A549 (cell line): ENCODE data around the gene FREY1. TPM values are rescaled to one million over a fixed set of nuclear protein-coding genes. Genes with fewer than 3 reads are reported as not detected.

Experiments
- ATAC-seq, 2 experiments: fragments of 200-7000 bp in 1 of 2; fragments of >200 bp in 1 of 2; cut with Nextera tagmentation in 1 of 2; cut with Tn5 transposase in 1 of 2; 3 replicates each; pipeline versions ENCODE4 v1.8.0 to v1.9.1; 2018 to 2020; ENCODE audit warnings: mild to moderate bottlenecking in 1 of 2, moderate library complexity in 1 of 2
- CTCF ChIA-PET: fragments of 300-600 bp; sonication (Branson Sonifier 250); formaldehyde crosslinking; extraction: SDS; loops from one replicate; lab custom pipeline; 2021; ENCODE audit warnings: antibody characterized with exemption, inconsistent platforms; lab: Yijun Ruan, JAX
- POLR2A ChIA-PET: fragments of 350-600 bp; formaldehyde crosslinking; extraction: SDS; loops from one replicate; lab custom pipeline; 2021; ENCODE audit warnings: antibody characterized with exemption, inconsistent platforms; lab: Yijun Ruan, JAX
- DNase-seq, 2 experiments: peaks; one replicate each; pipeline versions ENCODE4 v3.0.0 to v3.0.0-alpha.2; 2011 to 2016; ENCODE audit warnings: low read depth in 1 of 2, low spot score in 1 of 2
- FAIRE-seq: peaks from 2 replicates; lab custom pipeline; 2011; peaks lifted over from hg19 to GRCh38; lab: Jason Lieb, UNC
- H3K27ac ChIP-seq, 2 experiments: fragments of >200 bp; sonication (Bioruptor Twin); formaldehyde crosslinking; 3 replicates each; pipeline ENCODE4 v1.5.1; 2016 to 2017
- H3K4me1 ChIP-seq: fragments of >200 bp; sonication (Bioruptor Twin); formaldehyde crosslinking; 3 replicates; pipeline ENCODE4 v1.6.1; 2016
- H3K4me2 ChIP-seq: fragments of >200 bp; sonication (Bioruptor Twin); formaldehyde crosslinking; 3 replicates; pipeline ENCODE4 v1.6.1; 2016
- H3K4me3 ChIP-seq: fragments of >200 bp; sonication (Bioruptor Twin); formaldehyde crosslinking; 3 replicates; pipeline ENCODE4 v1.5.1; 2016
- H3K9me3 ChIP-seq: fragments of >200 bp; sonication (Bioruptor Twin); formaldehyde crosslinking; 3 replicates; pipeline ENCODE4 v1.6.1; 2016
- BHLHE40 ChIP-seq: IDR thresholded peaks from 2 replicates; pipeline ENCODE4 v1.6.1; 2012; ENCODE audit warnings: low read depth, low read length, inconsistent platforms
- CBX2 ChIP-seq: fragments of 200-600 bp; sonication (generic); IDR thresholded peaks from 2 replicates; pipeline ENCODE4 v1.6.1; 2016; ENCODE audit warnings: low read depth, mild to moderate bottlenecking, borderline replicate concordance
- EHMT2 ChIP-seq: fragments of 200-600 bp; sonication (generic); IDR thresholded peaks from 2 replicates; pipeline ENCODE4 v1.6.1; 2016; ENCODE audit warnings: antibody characterized with exemption, low read depth, mild to moderate bottlenecking, moderate library complexity
- FOSL2 ChIP-seq, 2 experiments: fragments of 450-650 bp in 1 of 2; fragments of >200 bp in 1 of 2; sonication (Bioruptor Twin) in 1 of 2; formaldehyde crosslinking; IDR thresholded peaks; 2 replicates each; pipeline versions ENCODE4 v1.5.0 to v1.6.1; 2016 to 2020; ENCODE audit warnings: mild to moderate bottlenecking in 1 of 2, moderate library complexity in 1 of 2
- GATA3 ChIP-seq: IDR thresholded peaks from 2 replicates; pipeline ENCODE4 v1.6.1; 2012; ENCODE audit warnings: borderline replicate concordance
- HMGXB4 ChIP-seq: fragments of 250-450 bp; sonication (Bioruptor Pico); IDR thresholded peaks from 2 replicates; pipeline ENCODE4 v1.5.0; 2021; ENCODE audit warnings: mild to moderate bottlenecking, moderate library complexity, borderline replicate concordance
- HOXB5 ChIP-seq: fragments of 250-450 bp; sonication (Bioruptor Pico); IDR thresholded peaks from 2 replicates; pipeline ENCODE4 v1.5.0; 2020; ENCODE audit warnings: mild to moderate bottlenecking, moderate library complexity
- JUN ChIP-seq, 2 experiments: fragments of >200 bp; sonication (Bioruptor Twin); formaldehyde crosslinking; IDR thresholded peaks; 2 replicates in 1 of 2; 3 replicates in 1 of 2; pipeline ENCODE4 v1.6.1; 2016 to 2017
- JUNB ChIP-seq: fragments of >200 bp; sonication (Bioruptor Twin); formaldehyde crosslinking; IDR thresholded peaks from 2 replicates; pipeline ENCODE4 v1.6.1; 2016
- KDM1A ChIP-seq: fragments of 200-600 bp; sonication (generic); IDR thresholded peaks from 2 replicates; pipeline ENCODE4 v1.6.1; 2016; ENCODE audit warnings: low read depth, mild to moderate bottlenecking
- KDM5A ChIP-seq: fragments of 200-600 bp; sonication (generic); IDR thresholded peaks from 2 replicates; pipeline ENCODE4 v1.6.1; 2016; ENCODE audit warnings: antibody characterized with exemption, mild to moderate bottlenecking
- MYC ChIP-seq: IDR thresholded peaks from 2 replicates; pipeline ENCODE4 v1.6.1; 2012; ENCODE audit warnings: mild to moderate bottlenecking, inconsistent platforms, low read length, improper control_type of control experiment, borderline replicate concordance
- NR3C1 ChIP-seq: fragments of >200 bp; sonication (Bioruptor Twin); formaldehyde crosslinking; IDR thresholded peaks from 3 replicates; pipeline ENCODE4 v1.6.1; 2017
- POLR2AphosphoS2 ChIP-seq: conservative IDR thresholded peaks from 2 replicates; pipeline ENCODE4 v1.6.1; 2012; ENCODE audit warnings: low read length, improper control_type of control experiment, inconsistent platforms
- RARB ChIP-seq: fragments of 250-450 bp; sonication (Bioruptor Pico); IDR thresholded peaks from 2 replicates; pipeline ENCODE4 v1.8.0; 2021; ENCODE audit warnings: mild to moderate bottlenecking, moderate library complexity
- ZC3H11A ChIP-seq: fragments of 450-650 bp; IDR thresholded peaks from 2 replicates; pipeline ENCODE4 v1.6.1; 2014; ENCODE audit warnings: antibody characterized with exemption, mild to moderate bottlenecking
- ZNF302 ChIP-seq: fragments of 250-450 bp; sonication (Bioruptor Pico); IDR thresholded peaks from 2 replicates; pipeline ENCODE4 v1.9.0; 2021; ENCODE audit warnings: inconsistent platforms, mild to moderate bottlenecking, moderate library complexity
- WGBS: methylation state at CpG from one replicate; pipeline ENCODE4 v1.1.6; 2017; ENCODE audit errors: missing lambda C conversion rate; 5-methylcytosine and 5-hydroxymethylcytosine counted together
- polyA plus RNA-seq, 4 experiments: library from polyadenylated mRNA; depleted of rRNA in 3 of 4; stranded (reverse); fragments of >200 nt; fragmentation: RNase III in 1 of 4; extraction: RNeasy Plus Mini Kit Qiagen cat#74134 plus additional on column Dnase treatment in 1 of 4; gene quantifications; 2 replicates in 3 of 4; 3 replicates in 1 of 4; pipeline ENCODE4 v1.2.3, GENCODE V29; 2011 to 2017
- TF ChIP-seq, protein P1 (sequence below): fragments of 200-600 bp; sonication (generic); IDR thresholded peaks from 2 replicates; pipeline ENCODE4 v1.6.1; 2016; ENCODE audit warnings: antibody characterized with exemption, mild to moderate bottlenecking, moderate library complexity
- TF ChIP-seq, protein P2 (sequence below): IDR thresholded peaks from 2 replicates; pipeline ENCODE4 v1.6.1; 2012
- TF ChIP-seq, protein P3 (sequence below): fragments of >200 bp; sonication (Bioruptor Twin); formaldehyde crosslinking; IDR thresholded peaks from 3 replicates; pipeline ENCODE4 v1.6.1; 2016

FREY1 gene
- polyA plus RNA-seq, 2 of the 4 experiments (the other 2 are of a cell fraction) = 0.17 to 0.21 TPM

DNA sequence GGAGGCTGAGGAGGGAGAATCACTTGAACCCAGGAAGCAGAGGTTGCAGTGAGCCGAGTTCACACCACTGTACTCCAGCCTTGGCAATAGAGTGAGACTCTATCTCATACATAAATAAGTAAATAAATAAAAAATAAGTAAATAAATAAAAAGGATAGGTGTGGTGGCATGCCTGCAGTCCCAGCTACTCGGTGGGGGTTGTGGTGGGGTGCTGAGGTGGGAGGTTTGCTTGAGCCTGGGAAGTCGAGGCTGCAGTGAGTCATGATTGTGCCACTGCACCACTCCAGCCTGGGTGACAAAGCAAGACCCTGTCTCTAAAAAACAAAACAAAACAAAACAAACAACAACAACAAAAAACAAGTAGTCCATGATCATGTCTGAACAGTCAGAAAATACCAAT is 18.5 kb upstream of the FREY1 start (continued):
- TF ChIP-seq, protein P1, sequence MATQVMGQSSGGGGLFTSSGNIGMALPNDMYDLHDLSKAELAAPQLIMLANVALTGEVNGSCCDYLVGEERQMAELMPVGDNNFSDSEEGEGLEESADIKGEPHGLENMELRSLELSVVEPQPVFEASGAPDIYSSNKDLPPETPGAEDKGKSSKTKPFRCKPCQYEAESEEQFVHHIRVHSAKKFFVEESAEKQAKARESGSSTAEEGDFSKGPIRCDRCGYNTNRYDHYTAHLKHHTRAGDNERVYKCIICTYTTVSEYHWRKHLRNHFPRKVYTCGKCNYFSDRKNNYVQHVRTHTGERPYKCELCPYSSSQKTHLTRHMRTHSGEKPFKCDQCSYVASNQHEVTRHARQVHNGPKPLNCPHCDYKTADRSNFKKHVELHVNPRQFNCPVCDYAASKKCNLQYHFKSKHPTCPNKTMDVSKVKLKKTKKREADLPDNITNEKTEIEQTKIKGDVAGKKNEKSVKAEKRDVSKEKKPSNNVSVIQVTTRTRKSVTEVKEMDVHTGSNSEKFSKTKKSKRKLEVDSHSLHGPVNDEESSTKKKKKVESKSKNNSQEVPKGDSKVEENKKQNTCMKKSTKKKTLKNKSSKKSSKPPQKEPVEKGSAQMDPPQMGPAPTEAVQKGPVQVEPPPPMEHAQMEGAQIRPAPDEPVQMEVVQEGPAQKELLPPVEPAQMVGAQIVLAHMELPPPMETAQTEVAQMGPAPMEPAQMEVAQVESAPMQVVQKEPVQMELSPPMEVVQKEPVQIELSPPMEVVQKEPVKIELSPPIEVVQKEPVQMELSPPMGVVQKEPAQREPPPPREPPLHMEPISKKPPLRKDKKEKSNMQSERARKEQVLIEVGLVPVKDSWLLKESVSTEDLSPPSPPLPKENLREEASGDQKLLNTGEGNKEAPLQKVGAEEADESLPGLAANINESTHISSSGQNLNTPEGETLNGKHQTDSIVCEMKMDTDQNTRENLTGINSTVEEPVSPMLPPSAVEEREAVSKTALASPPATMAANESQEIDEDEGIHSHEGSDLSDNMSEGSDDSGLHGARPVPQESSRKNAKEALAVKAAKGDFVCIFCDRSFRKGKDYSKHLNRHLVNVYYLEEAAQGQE = no peak
- no peak for TF ChIP-seq EHMT2
- no peak for TF ChIP-seq KDM1A
- no peak for TF ChIP-seq CBX2
- no peak for TF ChIP-seq NR3C1
- TF ChIP-seq JUNB = no peak
- no peak for TF ChIP-seq MYC
- TF ChIP-seq FOSL2 (IDR thresholded peaks at IDR 0.05) = no peak
- no peak for TF ChIP-seq FOSL2 (CRISPR knock-in tag; IDR thresholded peaks at IDR 0.05)
- TF ChIP-seq, protein P2, sequence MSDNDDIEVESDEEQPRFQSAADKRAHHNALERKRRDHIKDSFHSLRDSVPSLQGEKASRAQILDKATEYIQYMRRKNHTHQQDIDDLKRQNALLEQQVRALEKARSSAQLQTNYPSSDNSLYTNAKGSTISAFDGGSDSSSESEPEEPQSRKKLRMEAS = no peak
- no peak for TF ChIP-seq ZC3H11A
- no peak for TF ChIP-seq BHLHE40

DNA sequence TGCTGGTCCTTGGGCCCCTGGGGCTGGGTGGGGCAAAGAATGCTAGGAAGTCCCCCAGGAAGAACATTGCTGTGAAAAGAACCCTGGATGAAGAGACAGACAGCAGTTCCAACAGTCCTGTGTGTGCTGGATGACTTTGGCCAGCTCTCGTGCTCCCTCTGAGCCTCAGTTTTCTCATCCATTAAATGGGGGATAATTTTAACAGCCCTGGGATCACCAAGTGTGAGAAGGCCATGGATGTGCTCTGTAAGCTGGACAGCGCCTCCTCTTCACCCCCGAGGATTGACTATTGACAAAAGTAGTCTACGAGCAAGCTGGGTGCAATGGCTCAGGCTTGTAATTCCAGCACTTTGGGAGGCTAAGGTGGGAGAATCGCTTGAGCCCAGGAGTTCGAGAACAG is 17.9 kb upstream of the FREY1 start:
- DNase-seq (no peak), FAIRE-seq (no peak), ATAC-seq (no peak)
- peaks cover 6% of the 10 kb centered on the region for H3K4me1 ChIP-seq
- H3K9me3 ChIP-seq = no peaks in the 10 kb centered on the region
- POLR2A ChIA-PET = no interaction called here
- H3K27ac ChIP-seq = no peak overlapping the region
- H3K4me2 ChIP-seq = no peak overlapping the region
- TF ChIP-seq MYC = no peak
- TF ChIP-seq HOXB5 (CRISPR knock-in tag) = no peak
- no peak for TF ChIP-seq HMGXB4
- TF ChIP-seq, protein P2 = no peak
- no peak for TF ChIP-seq BHLHE40
- TF ChIP-seq, protein P3, sequence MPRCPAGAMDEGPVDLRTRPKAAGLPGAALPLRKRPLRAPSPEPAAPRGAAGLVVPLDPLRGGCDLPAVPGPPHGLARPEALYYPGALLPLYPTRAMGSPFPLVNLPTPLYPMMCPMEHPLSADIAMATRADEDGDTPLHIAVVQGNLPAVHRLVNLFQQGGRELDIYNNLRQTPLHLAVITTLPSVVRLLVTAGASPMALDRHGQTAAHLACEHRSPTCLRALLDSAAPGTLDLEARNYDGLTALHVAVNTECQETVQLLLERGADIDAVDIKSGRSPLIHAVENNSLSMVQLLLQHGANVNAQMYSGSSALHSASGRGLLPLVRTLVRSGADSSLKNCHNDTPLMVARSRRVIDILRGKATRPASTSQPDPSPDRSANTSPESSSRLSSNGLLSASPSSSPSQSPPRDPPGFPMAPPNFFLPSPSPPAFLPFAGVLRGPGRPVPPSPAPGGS = no peak
- TF ChIP-seq ZNF302 (CRISPR knock-in tag) = no peak
- TF ChIP-seq JUN (IDR thresholded peaks at IDR 0.05) = no peak
- no peak for TF ChIP-seq JUNB
- TF ChIP-seq POLR2AphosphoS2 = no peak
- no peak for TF ChIP-seq FOSL2 (IDR thresholded peaks at IDR 0.05)
- TF ChIP-seq FOSL2 (CRISPR knock-in tag; IDR thresholded peaks at IDR 0.05) = no peak
- no peak for TF ChIP-seq KDM5A
- no peak for TF ChIP-seq GATA3
- TF ChIP-seq RARB (CRISPR knock-in tag) = no peak
- 91% methylated on average over 6 of the region's 6 CpGs for WGBS
- no peak overlapping the region for H3K4me3 ChIP-seq
- CTCF ChIA-PET = interaction anchor here (1.2 to 1.6 kb wide), 3 partner anchors 11 to 314 kb away, joined by 3 to 10 read pairs (median 4); no protein-coding TSS in a partner anchor
